Heart left ventricle (tissue), 16 donors: ENCODE data around the gene NLGN4X. TPM values are rescaled to one million over a fixed set of nuclear protein-coding genes. Genes with fewer than 3 reads are reported as not detected.

Source experiments
- ATAC-seq, 4 donors: fragments of 200-7000 bp; cut with Tn5 transposase; one replicate each; pipeline ENCODE4 v1.9.1; 2020 to 2022; ENCODE audit warnings: moderate library complexity in 4 of 4, mild to moderate bottlenecking in 3 of 4, moderate number of reproducible peaks in 1 of 4
- DNase-seq, 5 donors: peaks; one replicate each; pipeline ENCODE4 v3.0.0-alpha.2; 2020
- H3K27ac ChIP-seq, 12 donors: fragments of 200-600 bp; sonication (generic) in 4 of 12; one replicate each; pipeline versions ENCODE4 v1.5.0 to v1.8.0; 2016 to 2022; ENCODE audit warnings: mild to moderate bottlenecking in 2 of 12
- H3K27me3 ChIP-seq, 9 donors: fragments of 200-600 bp; sonication (generic) in 2 of 9; one replicate each; pipeline versions ENCODE4 v1.5.1 to v1.8.0; 2016 to 2022; ENCODE audit warnings: mild to moderate bottlenecking in 3 of 9
- H3K36me3 ChIP-seq, 9 donors: fragments of 200-600 bp; sonication (generic) in 2 of 9; one replicate each; pipeline versions ENCODE4 v1.5.0 to v1.8.0; 2018 to 2022; ENCODE audit warnings: mild to moderate bottlenecking in 2 of 9
- H3K4me1 ChIP-seq, 12 donors: fragments of 200-600 bp; sonication (generic) in 4 of 12; one replicate each; pipeline versions ENCODE4 v1.5.0 to v1.8.0; 2016 to 2022; ENCODE audit warnings: mild to moderate bottlenecking in 3 of 12
- H3K4me3 ChIP-seq, 12 donors: fragments of 200-600 bp; sonication (generic) in 4 of 12; one replicate each; pipeline versions ENCODE4 v1.5.0 to v1.8.0; 2017 to 2022; ENCODE audit warnings: mild to moderate bottlenecking in 9 of 12, moderate library complexity in 4 of 12
- H3K9me3 ChIP-seq, 12 donors: fragments of 200-600 bp; sonication (generic) in 4 of 12; one replicate each; pipeline versions ENCODE4 v1.5.0 to v1.8.0; 2016 to 2022; ENCODE audit warnings: mild to moderate bottlenecking in 1 of 12
- POLR2A ChIP-seq, 2 donors: fragments of 450-650 bp; IDR thresholded peaks; one replicate each; pipeline ENCODE4 v1.6.1; 2017; ENCODE audit warnings: antibody characterized with exemption in 2 of 2, mild to moderate bottlenecking in 2 of 2, moderate library complexity in 2 of 2
- WGBS, 4 donors: extraction: QIAGEN DNeasy Blood & Tissue Kit in 2 of 4; methylation state at CpG; one replicate each; pipeline versions ENCODE4 v1.1.5 to v1.1.7; 2013 to 2018; 5-methylcytosine and 5-hydroxymethylcytosine counted together
- intact Hi-C, 10 donors: fragments of 100-400 bp; cut with DNase I; formaldehyde crosslinking; loops; one replicate each; pipeline versions ENCODE4 v1.11.1 to v1.14.2; 2022
- polyA plus RNA-seq, 2 donors: library from polyadenylated mRNA; stranded (reverse); fragments of 200-250 nt; gene quantifications; one replicate each; pipeline ENCODE4 v1.2.3, GENCODE V29; 2013
- total RNA-seq, 9 donors: library from RNA; depleted of rRNA in 2 of 9; stranded (reverse); fragments of >200 nt in 2 of 9; fragmentation: NEBNext Ultra II Directional in 3 of 9; extraction: Animal tissue kit (Norgen Biotek cat#: 25700) in 3 of 9; gene quantifications; one replicate each; pipeline versions ENCODE4 v1.1.0 to v1.2.4, GENCODE V29; 2016 to 2023
- TF ChIP-seq, protein P1 (sequence below), 12 donors: fragments of 200-600 bp; sonication (generic) in 4 of 12; IDR thresholded peaks; one replicate each; pipeline versions ENCODE4 v1.5.0 to v1.8.0; 2018 to 2022; ENCODE audit warnings: antibody characterized with exemption in 12 of 12, mild to moderate bottlenecking in 5 of 12
- donor health status: ischemic (EF 13 %, LVEDD 7.1; RV severe dilation, severe dysfunction).
- donor health status: healthy with polysubstance abuse.
- donor health status: DM: no; HTN: yes; CAD: no.
- donor health status: DM: no; HTN: no; CAD: no.
- donor health status: ischemic (EF 25% LVEDD 6.9; RV normal size, moderate dysfunction).
- donor health status: ischemic (EF 25% LVEDD 5.7; RV mildly dilated, moderate dysfunction).
- donor health status: healthy.
- donor health status: DM: yes; HTN: yes; CAD: no.
- donor health status: ischemic (EF 35%, LVEDD 5.7; RV mildly dilated, moderate dysfunction).
- donor health status: nonischemic (EF 11% LVEDD 7.7; RV severe dilation, severe dysfunction).
- donor health status: DM: yes; HTN: yes; CAD: no.
- donor health status: PGD.
- donor health status: ischemic (EF 29% LVEDD 5.4; RV normal size, mild dysfunction).
- donor health status: nonischemic (EF 23%, LVEDD 6.1; RV moderate dilation, normal function).

Gene NLGN4X
- total and polyA plus RNA-seq, 11 donors, result 0.30 to 5.5 (median 1.3) TPM

DNA sequence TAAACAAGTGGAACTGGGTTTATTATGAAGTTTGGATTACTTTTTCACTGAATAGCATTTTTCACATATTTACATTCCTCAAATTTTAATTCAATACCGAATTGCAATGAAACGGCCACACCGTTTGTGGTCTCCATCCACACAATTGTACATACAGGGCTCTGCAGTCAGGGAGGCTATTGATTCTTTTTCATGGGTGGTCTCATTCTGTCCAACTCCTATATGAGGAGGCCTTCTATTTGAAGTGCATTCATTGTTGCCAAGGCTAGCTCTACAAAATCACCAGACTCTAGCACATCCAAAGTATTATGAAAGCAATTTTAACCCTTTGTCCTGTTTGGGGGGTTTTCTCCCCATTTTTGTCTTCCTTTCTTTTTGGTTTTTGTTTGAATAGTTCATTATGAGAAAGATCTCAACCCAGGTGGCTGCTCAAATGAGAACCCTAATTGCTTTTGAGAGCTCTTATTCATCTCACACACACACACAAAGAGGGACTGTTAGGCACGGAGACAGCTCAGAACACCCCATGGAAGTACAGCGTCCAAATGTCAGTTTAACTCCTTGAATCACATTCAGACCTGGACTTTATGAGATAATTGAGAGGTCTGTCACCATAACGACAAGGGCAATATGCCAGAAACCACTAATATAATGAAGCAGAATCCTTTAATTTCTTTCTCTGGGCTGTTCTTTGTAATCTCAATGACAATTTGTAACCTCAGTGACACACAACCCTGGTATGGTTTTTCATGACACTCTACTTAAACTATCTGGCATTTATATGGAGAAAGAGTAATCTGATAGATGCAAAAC is 79.4 kb downstream of the NLGN4X start:
- Histone ChIP-seq H3K4me1 (no peaks in the 10 kb centered on the region), H3K4me3 (no peak overlapping the region), H3K36me3 (no peaks in the 10 kb centered on the region), H3K9me3 (no peaks in the 10 kb centered on the region), H3K27ac (no peak overlapping the region), H3K27me3 (no peaks in the 10 kb centered on the region)
- 74 to 82% (median 80%) methylated on average over 6 of the region's 6 CpGs for WGBS, 4 donors
- TF ChIP-seq POLR2A (IDR thresholded peaks at IDR 0.05), result no peak
- TF ChIP-seq, protein P1, sequence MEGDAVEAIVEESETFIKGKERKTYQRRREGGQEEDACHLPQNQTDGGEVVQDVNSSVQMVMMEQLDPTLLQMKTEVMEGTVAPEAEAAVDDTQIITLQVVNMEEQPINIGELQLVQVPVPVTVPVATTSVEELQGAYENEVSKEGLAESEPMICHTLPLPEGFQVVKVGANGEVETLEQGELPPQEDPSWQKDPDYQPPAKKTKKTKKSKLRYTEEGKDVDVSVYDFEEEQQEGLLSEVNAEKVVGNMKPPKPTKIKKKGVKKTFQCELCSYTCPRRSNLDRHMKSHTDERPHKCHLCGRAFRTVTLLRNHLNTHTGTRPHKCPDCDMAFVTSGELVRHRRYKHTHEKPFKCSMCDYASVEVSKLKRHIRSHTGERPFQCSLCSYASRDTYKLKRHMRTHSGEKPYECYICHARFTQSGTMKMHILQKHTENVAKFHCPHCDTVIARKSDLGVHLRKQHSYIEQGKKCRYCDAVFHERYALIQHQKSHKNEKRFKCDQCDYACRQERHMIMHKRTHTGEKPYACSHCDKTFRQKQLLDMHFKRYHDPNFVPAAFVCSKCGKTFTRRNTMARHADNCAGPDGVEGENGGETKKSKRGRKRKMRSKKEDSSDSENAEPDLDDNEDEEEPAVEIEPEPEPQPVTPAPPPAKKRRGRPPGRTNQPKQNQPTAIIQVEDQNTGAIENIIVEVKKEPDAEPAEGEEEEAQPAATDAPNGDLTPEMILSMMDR (IDR thresholded peaks at IDR 0.05), result no peak
- DNase-seq, result no peak
- ATAC-seq, result no peak
- intact Hi-C loops, result no loop called here

DNA sequence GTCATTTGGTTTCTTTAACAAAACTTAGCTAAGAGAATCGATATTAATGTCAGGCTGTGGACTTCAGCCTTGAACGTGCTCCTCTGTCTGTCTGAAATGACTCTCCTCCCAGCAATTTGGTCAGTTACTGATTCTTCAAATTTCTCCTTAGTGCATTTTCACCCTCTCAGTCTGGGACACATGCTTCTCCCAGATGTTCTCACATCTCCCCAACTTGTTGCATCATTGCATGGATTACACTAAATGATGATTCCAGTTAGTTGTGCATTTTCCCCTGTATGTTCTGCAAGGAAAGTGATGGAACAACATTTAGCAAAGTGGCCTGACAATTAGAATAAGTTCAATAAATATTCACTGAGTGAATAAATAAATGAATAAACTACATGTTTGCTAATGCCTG is 94.4 kb downstream of the NLGN4X start:
- Histone ChIP-seq H3K9me3 (peaks cover 0 to 6% (median 0%) of the 10 kb centered on the region in 12 donors), H3K27ac (no peak overlapping the region), H3K4me3 (no peak overlapping the region), H3K27me3 (no peaks in the 10 kb centered on the region), H3K4me1 (no peaks in the 10 kb centered on the region), H3K36me3 (no peaks in the 10 kb centered on the region)
- TF ChIP-seq, protein P1 (IDR thresholded peaks at IDR 0.05), result no peak
- TF ChIP-seq POLR2A (IDR thresholded peaks at IDR 0.05), result no peak
- ATAC-seq (no peak), DNase-seq (no peak)
- intact Hi-C loops, result no loop called here
- WGBS, 4 donors, result 76 to 94% (median 81%) methylated on average over 2 of the region's 2 CpGs

DNA sequence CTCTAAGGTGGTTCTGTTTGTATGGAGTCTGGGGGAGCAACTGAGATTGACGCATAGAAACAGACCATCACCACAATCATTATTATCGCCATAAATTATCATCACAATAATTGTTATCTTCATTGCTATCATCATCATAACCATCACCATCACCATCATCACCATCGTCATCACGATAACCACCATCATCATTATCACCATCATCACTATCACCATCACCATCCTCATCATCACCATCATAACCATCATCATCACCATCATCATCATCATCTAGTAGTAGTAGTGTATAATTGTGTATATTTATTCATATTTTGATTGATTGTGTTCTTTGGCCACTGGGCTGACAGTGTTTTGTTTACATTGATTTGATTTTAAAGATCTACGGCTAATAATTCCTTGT is 95.7 kb downstream of the NLGN4X start:
- Histone ChIP-seq H3K4me1 (no peaks in the 10 kb centered on the region), H3K27ac (no peak overlapping the region), H3K9me3 (peaks cover 0 to 6% (median 0%) of the 10 kb centered on the region in 12 donors), H3K4me3 (no peak overlapping the region), H3K27me3 (no peaks in the 10 kb centered on the region), H3K36me3 (no peaks in the 10 kb centered on the region)
- DNase-seq (no peak), ATAC-seq (no peak)
- no peak for TF ChIP-seq POLR2A (IDR thresholded peaks at IDR 0.05)
- intact Hi-C loops, result no loop called here
- WGBS, 4 donors, result 92 to 97% (median 96%) methylated on average over 5 of the region's 5 CpGs

DNA sequence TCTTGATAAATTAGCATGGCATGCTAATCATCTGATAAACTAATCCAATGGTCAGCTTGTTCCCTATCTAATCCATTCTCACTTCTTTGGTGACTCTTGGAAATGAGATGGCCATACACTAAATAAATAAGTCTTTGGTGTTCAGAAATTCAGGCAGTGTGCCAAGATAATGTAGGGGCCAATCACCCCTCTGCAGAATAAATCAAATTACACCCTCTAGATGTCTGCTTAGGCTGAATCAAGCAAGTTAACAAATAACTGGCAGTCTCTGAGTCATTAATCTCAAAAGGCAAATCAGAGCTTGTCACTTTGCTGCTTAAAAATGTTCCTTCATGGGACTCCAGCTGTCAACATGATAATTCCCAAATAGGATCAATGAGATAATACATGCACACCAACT is 97.4 kb downstream of the NLGN4X start:
- H3K9me3 ChIP-seq, result peaks cover 0 to 1% (median 0%) of the 10 kb centered on the region in 12 donors
- intact Hi-C loops, result no loop called here
- ATAC-seq, result no peak
- no peaks in the 10 kb centered on the region for H3K4me1 ChIP-seq
- H3K27ac ChIP-seq, result no peak overlapping the region
- no peak for DNase-seq
- H3K4me3 ChIP-seq, result no peak overlapping the region
- no peaks in the 10 kb centered on the region for H3K27me3 ChIP-seq
- TF ChIP-seq POLR2A (IDR thresholded peaks at IDR 0.05), result no peak
- TF ChIP-seq, protein P1 (IDR thresholded peaks at IDR 0.05), result no peak
- H3K36me3 ChIP-seq, result no peaks in the 10 kb centered on the region

DNA sequence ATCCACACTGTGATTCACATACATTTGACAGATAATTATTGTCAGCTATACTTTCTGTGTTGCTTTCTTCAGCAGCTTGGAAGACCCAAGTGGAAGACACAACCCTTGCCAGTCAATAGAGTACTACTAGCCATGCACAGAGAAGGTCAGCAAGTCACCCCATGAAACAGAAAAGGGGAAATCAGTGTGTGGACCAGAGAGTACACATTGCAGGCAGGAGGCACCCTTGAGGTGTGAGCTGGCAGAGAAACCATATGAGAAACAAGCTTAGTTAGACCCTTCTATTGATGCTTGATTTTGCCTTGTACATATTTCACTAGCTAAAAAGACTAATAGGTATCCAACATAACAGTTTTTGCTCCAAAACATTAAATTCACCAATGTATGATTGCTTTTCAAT is 99.5 kb downstream of the NLGN4X start:
- ATAC-seq, result no peak
- no peak for DNase-seq
- TF ChIP-seq, protein P1 (IDR thresholded peaks at IDR 0.05), result no peak
- TF ChIP-seq POLR2A (IDR thresholded peaks at IDR 0.05), result no peak
- intact Hi-C loops, result no loop called here
- no peaks in the 10 kb centered on the region for H3K27me3 ChIP-seq
- no peaks in the 10 kb centered on the region for H3K9me3 ChIP-seq
- no peaks in the 10 kb centered on the region for H3K36me3 ChIP-seq
- H3K27ac ChIP-seq, result no peak overlapping the region
- no peaks in the 10 kb centered on the region for H3K4me1 ChIP-seq
- H3K4me3 ChIP-seq, result no peak overlapping the region
